A673 (cell line): Measurements from ENCODE around the gene CDK13. TPM values are rescaled to one million over a fixed set of nuclear protein-coding genes. Genes with fewer than 3 reads are reported as not detected.

Source experiments
- BruUV-seq: library from RNA; stranded (reverse); fragments of 400-500 nt; replicated peaks from 2 replicates; lab custom pipeline; 2021; lab: Mats Ljungman, UMichigan
- CTCF ChIA-PET: fragments of 300-600 bp; sonication (Branson Sonifier 250); formaldehyde crosslinking; loops from one replicate; lab custom pipeline; 2022; ENCODE audit warnings: antibody characterized with exemption; lab: Charles Lee
- POLR2A ChIA-PET: fragments of 300-600 bp; sonication (Branson Sonifier 250); formaldehyde crosslinking; loops from one replicate; lab custom pipeline; 2022; ENCODE audit warnings: antibody characterized with exemption; ENCODE audit not compliant: low non-redundant PET; lab: Charles Lee
- DNase-seq: peaks from one replicate; pipeline ENCODE4 v3.0.0-alpha.2; 2015; ENCODE audit warnings: low spot score
- H3K27ac ChIP-seq: fragments of 200-600 bp; sonication (generic); 2 replicates; pipeline ENCODE4 v1.5.1; 2016; ENCODE audit warnings: mixed run types, low read depth, mild to moderate bottlenecking, mixed read lengths, antibody characterized with exemption, low read length; ENCODE audit not compliant: poor library complexity, severe bottlenecking
- H3K27me3 ChIP-seq: fragments of 200-600 bp; sonication (generic); replicated peaks from 2 replicates; pipeline ENCODE4 v1.6.1; 2017; ENCODE audit warnings: mixed run types, low read depth, mild to moderate bottlenecking, mixed read lengths, antibody characterized with exemption, low read length; ENCODE audit not compliant: insufficient read depth, poor library complexity
- H3K36me3 ChIP-seq: fragments of 200-600 bp; sonication (generic); 2 replicates; pipeline ENCODE4 v1.6.1; 2016; ENCODE audit warnings: mixed run types, mild to moderate bottlenecking, mixed read lengths, antibody characterized with exemption, low read length; ENCODE audit not compliant: insufficient read depth, poor library complexity, severe bottlenecking
- H3K4me1 ChIP-seq: fragments of 200-600 bp; sonication (generic); 2 replicates; pipeline ENCODE4 v1.6.1; 2017; ENCODE audit warnings: mixed run types, mild to moderate bottlenecking, mixed read lengths, antibody characterized with exemption, low read length; ENCODE audit not compliant: insufficient read depth, poor library complexity, severe bottlenecking
- H3K4me3 ChIP-seq: fragments of 200-600 bp; sonication (generic); 2 replicates; pipeline ENCODE4 v1.5.1; 2016; ENCODE audit warnings: low read depth, mixed run types, mild to moderate bottlenecking, mixed read lengths, low read length; ENCODE audit not compliant: poor library complexity, severe bottlenecking
- H3K9me3 ChIP-seq: fragments of 200-600 bp; sonication (generic); 2 replicates; pipeline ENCODE4 v1.6.1; 2016; ENCODE audit warnings: mixed run types, low read depth, mild to moderate bottlenecking, mixed read lengths, antibody characterized with exemption, low read length; ENCODE audit not compliant: poor library complexity, severe bottlenecking
- EZH2 ChIP-seq: fragments of 200-600 bp; sonication (generic); IDR thresholded peaks from 2 replicates; pipeline ENCODE4 v1.6.1; 2017; ENCODE audit warnings: borderline replicate concordance, low read depth, mild to moderate bottlenecking, mixed read lengths, antibody characterized with exemption, low read length; ENCODE audit not compliant: poor library complexity, severe bottlenecking
- intact Hi-C: fragments of 100-400 bp; cut with micrococcal nuclease; formaldehyde crosslinking; loops from one replicate; pipeline ENCODE4 v1.10.0; 2022; ENCODE audit not compliant: unreplicated experiment
- total RNA-seq: library from RNA; stranded (reverse); gene quantifications from 2 replicates; pipeline ENCODE4 v1.2.3, GENCODE V29; 2021
- TF ChIP-seq, protein P1 (sequence below): fragments of 300-800, 200-600 bp; sonication (generic); conservative IDR thresholded peaks from 2 replicates; pipeline ENCODE4 v1.5.1; 2017; ENCODE audit warnings: low read depth, mild to moderate bottlenecking, antibody characterized with exemption, low read length, moderate library complexity, mixed read lengths

The CDK13 gene
- total RNA-seq, 1 experiment from 2014 or later = 56.6 TPM

DNA sequence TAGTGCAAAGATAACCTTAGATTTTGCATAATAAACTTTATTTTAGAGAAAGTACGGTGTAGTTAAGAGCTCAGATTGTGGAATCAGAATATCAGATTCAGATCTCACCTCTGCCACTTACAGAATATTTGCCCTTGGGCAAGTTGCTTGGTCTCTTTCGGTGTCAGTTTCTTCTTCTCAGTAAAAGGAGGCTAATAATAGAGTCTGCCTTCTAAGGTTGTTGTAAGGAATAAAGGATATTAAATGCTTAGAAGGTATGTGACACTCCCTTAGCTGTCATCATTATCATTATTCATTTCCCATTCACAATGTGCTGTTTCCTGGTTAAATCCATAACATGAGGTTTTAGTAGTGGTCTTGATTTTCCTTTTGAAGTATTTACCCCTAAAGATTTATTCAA, 142.1 kb downstream of the CDK13 start:
- POLR2A ChIA-PET = no interaction called here

DNA sequence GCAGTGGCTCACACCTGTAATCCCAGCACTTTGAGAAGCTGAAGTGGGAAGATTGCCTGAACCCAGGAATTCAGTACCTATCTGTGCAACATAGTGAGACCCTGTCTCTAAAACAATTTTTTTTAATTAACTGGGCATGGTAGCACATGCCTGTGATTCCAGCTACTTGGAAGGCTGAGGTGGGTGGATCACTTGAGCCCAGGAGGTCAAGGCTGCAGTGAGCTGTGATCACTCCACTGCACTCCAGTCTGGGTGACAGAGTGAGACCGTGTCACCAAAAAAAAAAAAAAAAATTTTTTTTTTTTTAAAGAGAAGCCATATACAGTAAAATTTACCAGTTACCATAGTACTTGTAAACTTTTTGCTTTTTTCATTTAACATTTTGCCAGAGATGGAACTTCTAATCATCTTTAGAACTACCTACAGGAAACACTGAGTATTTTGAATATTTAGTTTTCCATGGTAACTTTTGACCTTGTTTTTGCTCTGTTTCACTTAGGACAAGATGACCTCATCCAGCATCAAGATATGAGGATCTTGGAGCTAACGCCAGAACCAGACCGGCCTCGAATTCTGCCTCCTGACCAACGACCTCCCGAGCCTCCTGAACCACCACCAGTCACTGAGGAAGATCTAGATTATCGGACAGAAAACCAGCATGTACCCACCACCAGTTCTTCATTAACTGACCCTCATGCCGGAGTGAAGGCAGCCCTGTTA, 143.7 kb downstream of the CDK13 start:
- CTCF ChIA-PET = no interaction called here
- no peaks in the 10 kb centered on the region for H3K9me3 ChIP-seq
- intact Hi-C loops = no loop called here
- BruUV-seq = no TSS peak
- no peak overlapping the region for H3K4me3 ChIP-seq
- peaks cover 13% of the 10 kb centered on the region for H3K4me1 ChIP-seq
- no peaks in the 10 kb centered on the region for H3K27me3 ChIP-seq
- TF ChIP-seq, protein P1, sequence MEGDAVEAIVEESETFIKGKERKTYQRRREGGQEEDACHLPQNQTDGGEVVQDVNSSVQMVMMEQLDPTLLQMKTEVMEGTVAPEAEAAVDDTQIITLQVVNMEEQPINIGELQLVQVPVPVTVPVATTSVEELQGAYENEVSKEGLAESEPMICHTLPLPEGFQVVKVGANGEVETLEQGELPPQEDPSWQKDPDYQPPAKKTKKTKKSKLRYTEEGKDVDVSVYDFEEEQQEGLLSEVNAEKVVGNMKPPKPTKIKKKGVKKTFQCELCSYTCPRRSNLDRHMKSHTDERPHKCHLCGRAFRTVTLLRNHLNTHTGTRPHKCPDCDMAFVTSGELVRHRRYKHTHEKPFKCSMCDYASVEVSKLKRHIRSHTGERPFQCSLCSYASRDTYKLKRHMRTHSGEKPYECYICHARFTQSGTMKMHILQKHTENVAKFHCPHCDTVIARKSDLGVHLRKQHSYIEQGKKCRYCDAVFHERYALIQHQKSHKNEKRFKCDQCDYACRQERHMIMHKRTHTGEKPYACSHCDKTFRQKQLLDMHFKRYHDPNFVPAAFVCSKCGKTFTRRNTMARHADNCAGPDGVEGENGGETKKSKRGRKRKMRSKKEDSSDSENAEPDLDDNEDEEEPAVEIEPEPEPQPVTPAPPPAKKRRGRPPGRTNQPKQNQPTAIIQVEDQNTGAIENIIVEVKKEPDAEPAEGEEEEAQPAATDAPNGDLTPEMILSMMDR = no peak
- no peak for TF ChIP-seq EZH2
- H3K36me3 ChIP-seq = peaks cover 46% of the 10 kb centered on the region
- no peak overlapping the region for H3K27ac ChIP-seq
- POLR2A ChIA-PET = no interaction called here
- no peak for DNase-seq

More for the DNA sequence above, 142.1 kb downstream of the CDK13 start:
- DNase-seq = no peak
- H3K27me3 ChIP-seq = no peaks in the 10 kb centered on the region
- peaks cover 57% of the 10 kb centered on the region for H3K36me3 ChIP-seq
- intact Hi-C loops = no loop called here
- CTCF ChIA-PET = no interaction called here
- H3K9me3 ChIP-seq = no peaks in the 10 kb centered on the region
- no peak for TF ChIP-seq EZH2
- TF ChIP-seq, protein P1 = no peak
- peaks cover 13% of the 10 kb centered on the region for H3K4me1 ChIP-seq
- BruUV-seq = no TSS peak
- H3K4me3 ChIP-seq = no peak overlapping the region
- no peak overlapping the region for H3K27ac ChIP-seq

DNA sequence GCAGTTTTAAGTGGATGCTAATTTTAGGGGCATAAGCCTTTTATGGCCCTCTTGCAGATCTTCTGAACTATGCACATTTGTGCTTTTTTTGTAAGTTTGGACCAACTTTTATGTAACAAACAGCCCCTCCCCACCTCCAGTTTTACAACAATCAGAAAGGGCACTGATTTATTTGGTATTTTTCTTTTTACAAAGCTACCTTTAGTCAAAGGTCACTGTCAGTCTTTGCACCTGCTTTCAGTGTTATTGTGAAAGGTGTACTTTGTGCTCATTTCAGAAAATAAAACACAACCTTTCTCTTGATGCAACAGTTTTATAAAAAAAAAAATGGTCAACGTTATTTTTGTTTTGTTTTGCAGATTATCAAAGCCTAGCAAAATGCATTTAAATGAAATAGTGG, 145.2 kb downstream of the CDK13 start:
- no TSS peak for BruUV-seq
- no peak for DNase-seq
- Histone ChIP-seq H3K4me1 (peaks cover 13% of the 10 kb centered on the region), H3K36me3 (peaks cover 34% of the 10 kb centered on the region), H3K27me3 (no peaks in the 10 kb centered on the region), H3K27ac (no peak overlapping the region), H3K4me3 (no peak overlapping the region), H3K9me3 (no peaks in the 10 kb centered on the region)
- ChIA-PET CTCF (no interaction called here), POLR2A (no interaction called here)
- no peak for TF ChIP-seq EZH2
- TF ChIP-seq, protein P1 = no peak
- intact Hi-C loops = no loop called here
